NCI-H1417 treated with DMSO at 0.1 percent for 48 hours (cell line): ENCODE results near the gene CTNNBL1.

Source experiments
- DNase-seq: peaks from one replicate; lab custom pipeline; 2025; lab: John Stamatoyannopoulos, UW

CTNNBL1 gene

DNA sequence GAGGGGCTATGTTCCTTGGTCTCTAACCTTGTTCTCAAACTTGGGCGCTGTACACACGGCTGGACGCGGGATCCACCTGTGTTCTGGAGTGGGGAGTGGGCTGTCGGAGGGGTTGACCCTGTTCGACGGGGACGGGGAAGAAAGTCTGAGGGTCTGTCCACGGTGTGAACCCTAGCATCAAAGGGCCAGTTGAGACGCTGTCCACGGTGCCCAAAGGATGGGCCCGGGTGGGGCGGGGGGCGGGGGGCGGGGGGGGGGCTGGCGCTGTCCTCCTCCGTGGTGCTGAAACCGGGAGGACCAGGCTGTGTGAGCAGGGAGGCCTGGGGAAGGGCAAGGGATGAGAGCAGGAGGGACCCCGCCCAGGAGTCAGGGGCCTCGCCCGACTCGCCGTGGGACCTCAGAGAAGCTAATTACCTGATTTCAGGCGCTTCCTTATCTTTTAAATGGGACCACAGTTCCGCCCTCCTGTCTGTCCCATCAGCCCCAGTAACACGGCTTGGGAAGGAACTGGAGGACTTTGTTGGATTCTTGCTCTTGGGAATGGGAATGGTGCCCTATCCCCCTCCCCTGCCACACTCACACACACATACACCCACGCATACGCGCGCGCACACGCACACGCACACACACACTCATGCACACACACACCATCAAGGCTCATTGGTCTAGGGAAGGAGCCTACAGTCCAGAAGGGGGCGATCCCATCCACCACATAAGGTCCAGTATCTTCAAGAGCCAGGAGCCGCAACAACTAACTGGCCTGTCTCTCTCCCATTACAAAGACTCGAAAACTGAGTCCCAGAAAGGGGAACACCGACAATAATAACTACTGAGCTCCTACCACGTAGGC, 208.0 kb downstream of the CTNNBL1 start:
- DNase-seq = no peak

DNA sequence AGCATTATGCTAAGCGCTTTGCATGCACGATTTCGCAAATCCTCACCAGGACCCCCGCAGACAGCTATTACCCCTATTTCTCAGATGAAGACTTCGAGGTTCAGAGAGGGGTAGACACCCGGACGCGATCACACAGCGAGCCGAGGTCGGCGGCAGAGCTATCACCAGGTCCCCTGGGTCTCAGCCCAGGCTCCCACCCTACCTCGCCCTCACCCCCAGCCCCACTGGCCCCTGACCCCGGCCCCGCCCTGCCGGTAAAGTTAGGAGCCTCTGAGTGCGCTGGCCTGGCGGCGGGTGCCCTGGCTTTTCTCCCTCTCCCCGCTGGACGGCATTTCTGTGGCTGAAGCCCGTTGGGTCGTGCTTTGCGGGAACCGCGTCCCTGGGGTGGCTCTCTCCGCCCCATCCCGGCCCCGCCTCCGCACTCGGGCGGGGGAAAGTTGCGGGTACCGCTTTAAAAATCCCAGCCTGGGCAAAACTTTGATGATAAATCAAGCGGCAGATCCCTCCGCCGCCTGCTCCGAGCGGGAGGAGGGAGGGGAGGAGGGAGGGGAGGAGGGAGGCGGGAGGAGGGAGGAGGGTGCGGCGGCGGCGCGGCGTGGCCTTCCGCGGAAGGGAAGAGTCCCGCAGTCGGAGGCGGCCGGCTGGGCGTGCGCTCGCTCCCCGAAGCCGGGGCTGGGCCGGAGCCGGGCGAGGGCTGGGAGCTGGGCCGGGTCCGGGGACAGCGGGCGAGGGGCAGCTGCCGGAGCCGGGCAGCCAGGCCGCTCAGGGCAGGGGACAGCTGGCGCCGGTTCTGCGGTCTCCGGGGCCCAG, 208.9 kb downstream of the CTNNBL1 start, which contains the start of gene VSTM2L:
VSTM2L (plus strand) TSS at position 624 of the 810 bp plus-strand sequence. CDS start 224 bp downstream, outside the sequence.
- no peak for DNase-seq

DNA sequence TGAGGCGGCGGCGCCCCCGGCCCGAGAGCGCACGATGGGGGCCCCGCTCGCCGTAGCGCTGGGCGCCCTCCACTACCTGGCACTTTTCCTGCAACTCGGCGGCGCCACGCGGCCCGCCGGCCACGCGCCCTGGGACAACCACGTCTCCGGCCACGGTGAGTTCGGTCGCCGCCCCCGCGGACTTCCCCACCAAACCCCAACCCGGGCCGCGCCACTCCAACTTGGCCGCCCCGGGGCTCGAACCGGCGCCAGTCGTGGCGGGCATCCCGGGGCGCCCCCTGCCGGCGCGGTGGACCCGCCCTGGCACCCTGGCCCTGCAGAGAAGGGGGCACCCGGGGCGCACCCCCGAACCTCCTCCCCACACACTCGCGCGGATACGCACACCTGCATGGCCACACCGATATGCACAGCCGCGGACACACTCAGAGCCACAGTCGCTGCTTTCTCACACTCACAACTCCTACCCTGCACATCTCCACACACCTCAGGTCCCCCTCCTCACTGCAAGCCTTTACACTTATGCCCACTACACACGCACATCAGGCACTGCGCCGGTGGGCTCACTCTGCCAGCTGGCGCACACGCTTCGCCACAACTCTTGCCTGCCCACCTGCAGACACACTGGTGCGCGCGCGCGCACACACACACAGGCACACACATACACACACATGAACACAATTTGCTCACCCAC, 209.6 kb downstream of the CTNNBL1 start:
- DNase-seq = no peak

DNA sequence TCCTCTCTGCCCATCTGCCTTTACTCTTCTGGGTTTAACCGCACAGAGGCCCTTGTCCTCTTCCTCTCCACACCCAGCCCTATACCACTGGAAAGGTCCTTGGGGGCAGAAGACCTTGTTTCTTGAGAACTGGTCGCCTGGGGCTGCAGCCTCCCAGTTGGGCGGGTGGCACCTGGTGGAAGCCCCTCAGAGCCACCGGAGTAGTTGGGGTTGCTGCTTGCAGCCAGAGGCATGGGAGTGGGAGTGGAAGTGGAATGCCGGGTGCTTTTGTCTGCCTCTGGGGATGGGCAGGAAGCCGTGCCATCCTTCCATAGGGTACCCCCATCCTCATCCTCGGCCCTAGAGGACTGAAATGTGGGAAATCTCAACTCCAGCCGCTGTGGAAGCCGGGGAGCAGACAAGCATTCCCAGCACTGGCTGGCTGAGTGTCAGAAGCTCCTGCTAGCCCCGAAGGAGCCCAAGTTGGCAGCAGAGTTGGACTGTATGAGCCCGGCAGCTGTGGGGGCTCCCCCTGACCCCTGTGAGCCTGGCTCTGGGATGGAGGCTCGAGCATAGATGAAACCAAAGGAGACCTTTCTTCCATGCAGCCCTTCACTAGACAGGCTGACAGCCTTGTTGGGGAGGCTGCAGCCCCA, 210.3 kb downstream of the CTNNBL1 start:
- no peak for DNase-seq

DNA sequence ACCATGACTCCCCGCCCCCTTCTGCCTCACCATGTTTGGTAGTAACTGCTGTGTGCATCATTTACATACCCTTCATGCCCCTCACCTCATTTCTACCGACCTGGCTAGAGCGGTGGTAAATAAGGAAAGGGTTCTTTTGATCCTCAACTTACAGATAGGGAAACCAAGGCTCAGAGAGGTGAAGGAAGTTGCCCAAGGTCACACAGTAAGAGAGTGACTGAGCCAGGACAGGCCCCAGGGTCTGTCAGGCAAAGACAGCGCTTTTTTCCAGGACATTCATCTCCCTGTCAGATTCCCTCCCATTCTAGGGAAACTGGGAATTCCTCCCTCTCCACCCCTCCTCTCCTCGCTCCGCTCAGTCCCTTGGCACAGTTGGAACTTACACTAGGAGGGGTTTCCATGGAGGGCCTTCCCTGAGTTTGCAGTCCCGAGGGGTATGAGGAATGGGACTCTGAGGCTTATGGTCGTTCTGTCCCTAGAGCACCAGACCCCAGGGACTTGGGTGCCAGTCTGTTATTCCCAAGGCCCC, 211.1 kb downstream of the CTNNBL1 start:
- DNase-seq = no peak

DNA sequence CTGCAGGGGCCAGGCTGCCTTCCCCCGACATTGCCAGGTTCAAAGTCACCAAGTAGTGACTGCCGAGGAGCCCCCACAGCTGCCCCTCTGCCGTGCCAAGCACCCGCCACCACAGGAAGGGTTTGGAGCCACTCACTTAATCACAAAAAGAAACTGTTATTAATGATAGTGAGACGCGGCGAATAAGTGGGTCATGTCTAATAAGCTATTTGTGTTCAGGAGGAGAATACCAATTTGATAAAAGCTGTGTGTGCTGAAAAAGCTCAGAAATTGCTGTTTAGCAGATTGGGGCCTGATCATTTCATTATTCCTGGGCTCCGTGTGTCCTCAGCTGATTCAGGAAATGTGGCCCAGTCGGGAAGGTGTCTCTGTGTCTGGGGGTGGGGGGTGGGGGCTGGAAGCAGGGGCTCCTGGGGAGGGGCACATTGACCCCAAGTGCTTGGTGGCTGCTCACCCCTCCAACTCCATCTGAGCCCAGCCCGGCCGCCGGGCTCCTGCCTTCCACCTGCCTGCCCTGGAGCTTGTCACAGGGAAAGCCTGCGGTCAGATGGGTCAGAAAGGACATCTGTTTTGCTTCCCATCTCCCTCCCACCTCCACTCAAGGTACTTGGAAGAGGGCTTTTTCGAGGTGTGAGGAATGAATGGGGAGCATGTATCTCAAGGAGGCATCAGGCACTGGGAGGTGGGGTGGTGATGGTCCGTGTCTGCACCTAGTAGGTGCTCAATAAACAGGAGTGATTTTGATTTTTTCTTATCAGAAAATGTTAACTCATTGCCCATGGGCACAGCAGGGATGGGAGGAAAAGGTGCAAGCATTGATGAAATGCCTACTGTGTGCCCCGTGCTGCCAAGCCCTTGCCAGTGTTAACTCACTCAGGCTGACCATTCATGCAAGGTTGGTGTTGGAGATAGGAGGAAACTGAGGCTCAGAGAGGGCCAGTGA, 212.1 kb downstream of the CTNNBL1 start:
- no peak for DNase-seq

DNA sequence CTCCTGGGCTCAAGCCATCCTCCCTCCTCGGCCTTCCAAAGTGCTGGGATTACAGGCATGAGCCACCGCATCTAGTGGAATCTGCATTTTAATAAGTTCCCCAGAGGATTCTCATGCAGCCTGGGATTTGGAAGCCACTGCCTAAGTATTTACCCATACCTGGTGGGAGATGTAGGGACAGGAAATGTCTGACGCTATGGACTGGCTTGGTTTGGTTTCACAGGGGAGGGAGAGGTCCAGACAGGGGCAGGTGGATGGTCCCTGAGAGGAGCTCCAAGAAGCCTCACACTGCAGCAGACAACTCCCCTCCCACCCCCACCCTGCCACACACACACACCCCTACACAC, 213.5 kb downstream of the CTNNBL1 start:
- DNase-seq = no peak

DNA sequence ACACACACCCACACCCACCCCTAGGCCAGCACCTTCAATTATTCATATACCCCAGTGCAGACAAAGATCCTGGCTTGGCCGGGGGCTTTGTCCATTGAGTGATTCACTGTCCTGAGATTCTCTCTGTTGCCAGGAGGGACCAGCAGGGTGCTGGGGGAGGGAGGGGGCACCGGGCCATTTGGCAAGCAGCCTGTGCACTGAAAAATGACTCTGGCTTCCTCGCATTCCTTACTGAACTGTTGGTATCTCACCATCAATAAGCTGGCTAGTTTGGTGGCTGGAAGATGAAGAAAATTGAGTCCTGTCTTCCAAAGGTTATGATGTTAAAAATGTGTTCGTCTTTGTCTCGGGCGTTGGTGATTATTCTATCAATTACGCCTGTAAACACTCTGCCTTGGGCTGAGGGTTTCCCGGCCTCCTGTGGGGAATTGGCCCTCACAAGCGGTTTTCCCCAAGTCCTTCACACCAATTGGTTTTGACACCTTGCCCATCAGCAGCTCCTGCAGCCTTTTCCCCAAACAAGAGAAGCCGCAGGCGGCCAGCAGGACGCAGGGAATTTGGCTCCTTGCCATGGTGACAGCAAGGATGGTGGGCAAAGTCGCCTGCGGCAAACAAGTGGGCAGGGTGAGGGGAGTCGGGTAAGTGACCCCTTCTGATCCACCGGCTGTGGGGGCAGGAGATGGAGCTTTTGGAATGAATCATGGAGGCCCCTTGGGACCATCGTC, 214.0 kb downstream of the CTNNBL1 start:
- DNase-seq = peak; percentile 50

DNA sequence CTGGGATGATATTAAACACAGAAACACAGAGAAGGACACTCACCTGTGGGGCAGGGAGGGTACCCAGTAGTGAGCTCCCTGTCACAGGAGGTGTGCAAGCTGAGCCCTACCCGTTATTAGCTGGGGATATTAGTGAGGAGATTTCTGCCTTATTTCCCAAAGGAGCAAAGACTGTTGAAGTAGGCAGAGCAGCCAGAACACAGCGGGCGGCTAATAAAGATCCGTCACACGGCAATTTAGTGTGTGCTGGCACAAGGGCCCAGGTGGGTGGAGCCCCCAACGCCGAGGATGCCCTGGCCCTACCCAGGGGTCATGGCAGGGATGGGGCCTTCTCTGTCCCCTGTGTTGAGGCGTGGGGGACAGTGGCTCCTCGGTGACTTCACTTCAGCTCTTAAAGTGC, 217.4 kb downstream of the CTNNBL1 start:
- no peak for DNase-seq

DNA sequence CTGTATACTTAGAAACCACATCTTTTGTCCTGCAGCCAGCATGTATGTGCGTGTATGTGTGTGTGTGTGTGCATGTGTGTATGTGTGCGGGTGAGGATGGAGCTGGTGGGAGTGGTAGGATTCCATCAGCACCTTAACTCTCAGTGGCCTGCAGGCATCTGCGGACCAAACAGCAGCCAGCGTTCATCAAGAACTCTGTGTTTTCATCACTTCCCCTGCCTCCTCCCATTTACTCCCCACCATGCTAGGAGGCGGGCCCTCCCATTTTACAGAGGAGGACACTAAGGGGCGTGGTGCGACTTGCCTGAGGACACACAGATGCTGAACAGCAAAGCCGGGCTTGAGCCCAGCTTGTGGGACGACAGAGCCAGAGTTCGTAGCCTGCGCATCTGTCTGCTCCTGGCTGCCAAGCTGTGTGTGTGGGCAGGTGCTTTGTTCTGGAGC, 218.0 kb downstream of the CTNNBL1 start:
- peak; percentile 26 for DNase-seq

DNA sequence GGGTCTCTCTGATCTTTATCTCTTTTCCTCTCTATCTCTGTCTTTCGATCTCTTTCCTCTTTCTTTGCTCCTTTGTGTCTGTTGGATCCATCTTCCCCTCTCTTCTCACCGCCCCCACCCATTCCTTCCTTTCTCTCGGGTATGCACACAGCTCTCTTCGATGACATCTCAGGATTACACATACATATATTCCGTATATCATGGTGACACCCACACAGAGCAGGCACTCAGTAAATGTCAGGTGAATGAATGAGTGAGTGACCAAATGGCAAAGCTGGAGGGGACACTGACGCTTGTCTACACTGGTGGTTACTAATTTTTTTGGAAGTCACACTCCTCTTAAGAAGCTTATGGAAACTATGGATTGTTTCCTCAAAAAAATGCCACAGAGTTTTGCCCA, 219.0 kb downstream of the CTNNBL1 start:
- DNase-seq = no peak

DNA sequence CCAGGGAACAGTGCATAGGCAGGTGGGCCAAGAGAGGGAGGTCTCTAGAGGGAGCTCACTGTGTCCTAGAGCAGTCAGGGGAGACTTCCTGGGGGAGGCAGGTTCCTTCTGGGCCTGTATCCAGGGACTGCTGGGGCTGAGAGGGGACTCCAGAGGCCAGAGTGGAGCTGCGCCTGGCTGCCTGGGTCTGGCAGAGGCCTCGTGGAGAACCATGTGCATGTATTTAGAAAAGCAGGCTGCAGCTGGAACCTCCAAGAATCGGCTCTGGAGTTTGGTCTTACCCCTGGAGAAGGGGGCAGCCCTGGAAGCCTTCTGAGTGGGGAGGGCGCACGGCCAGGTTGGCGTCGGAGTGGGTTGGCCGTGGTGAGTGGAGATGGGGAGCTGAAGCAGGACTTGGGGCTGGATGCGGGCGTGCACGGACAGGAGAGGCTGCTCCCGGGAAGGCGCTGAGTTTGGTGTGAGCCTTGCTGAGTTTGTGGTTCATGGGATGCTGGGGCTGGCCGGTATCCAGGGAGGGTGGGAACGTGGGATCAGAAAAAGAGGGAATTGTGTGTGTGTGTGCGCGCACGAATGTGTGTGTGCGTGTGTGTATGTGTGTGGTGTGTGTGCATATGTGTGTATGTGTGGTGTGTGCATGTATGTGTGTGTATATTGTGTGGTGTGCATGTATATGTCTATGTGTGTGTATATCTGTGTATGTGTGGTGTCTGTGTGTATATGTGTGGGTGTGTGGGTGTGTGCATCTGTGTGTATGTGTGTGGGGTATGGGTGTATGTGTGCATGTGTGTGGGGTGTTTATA, 219.9 kb downstream of the CTNNBL1 start:
- DNase-seq = no peak

DNA sequence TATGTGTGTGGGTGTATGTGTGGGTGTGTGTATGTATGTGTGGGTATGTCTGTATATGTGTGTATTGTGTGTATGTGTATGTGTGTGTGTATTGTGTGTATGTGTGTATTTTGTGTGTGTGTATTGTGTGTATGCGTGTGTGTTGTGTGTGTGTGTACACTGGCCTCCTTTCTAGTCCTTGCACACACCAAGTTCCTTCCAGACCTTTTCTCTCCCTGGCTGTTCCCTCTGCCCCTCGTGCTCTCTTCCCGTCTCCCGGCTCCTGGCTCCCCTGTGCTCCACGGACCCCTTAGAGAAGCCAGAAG, 220.5 kb downstream of the CTNNBL1 start:
- DNase-seq = no peak

DNA sequence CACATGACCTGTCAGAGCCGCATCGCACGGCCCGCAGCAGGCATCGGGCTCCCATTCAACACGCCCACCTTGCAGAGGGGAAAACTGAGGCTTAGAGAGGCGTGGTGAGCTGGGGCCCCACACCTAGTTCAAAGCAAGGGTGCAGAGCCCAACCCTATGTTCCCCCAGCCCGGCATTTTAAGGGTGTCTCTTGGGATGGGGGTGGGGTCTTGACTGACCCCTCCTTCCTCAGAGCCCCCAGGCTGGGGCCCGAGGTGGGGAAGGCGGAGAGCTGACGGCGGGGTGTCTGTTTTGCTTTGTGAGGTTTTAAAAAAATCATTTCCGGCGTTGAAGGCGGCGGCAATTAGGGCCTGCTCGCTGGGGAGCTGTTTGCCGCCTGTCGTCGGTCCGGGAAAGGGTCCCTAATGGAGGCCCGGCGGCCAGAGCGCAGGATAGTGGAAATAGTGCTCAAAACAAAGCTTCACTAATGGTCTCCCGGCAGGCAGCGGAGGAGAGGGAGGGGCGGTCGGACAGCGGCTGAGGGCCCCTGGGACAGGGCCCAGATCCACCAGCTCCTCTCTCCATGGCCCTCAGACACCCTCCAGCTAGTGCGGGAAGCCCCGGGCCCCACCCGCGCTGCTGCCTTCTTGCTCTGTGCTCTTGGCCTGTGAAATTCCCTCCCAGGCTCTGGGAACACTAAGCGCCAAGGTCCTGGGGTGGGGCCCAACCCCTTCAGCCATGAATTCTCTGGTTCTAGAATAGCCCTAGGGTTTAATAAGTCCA, 221.0 kb downstream of the CTNNBL1 start:
- peak; percentile 56 for DNase-seq

DNA sequence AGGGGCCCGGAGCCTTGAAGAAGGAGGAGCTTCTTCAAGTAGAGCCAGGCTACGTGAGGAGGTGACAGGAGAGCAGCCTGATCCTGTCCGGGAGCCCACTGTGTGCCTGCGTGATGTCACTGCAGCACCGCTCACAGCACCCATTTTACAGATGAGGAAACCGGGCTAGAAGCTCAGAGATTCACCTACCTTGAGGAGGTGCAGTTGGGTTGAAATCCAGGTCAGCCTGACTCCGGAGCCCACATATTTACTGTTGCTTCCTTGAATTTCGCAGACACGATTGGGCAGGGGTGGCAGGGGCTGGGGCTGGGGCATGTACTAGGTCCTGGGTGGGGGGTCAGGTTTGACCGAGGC, 221.6 kb downstream of the CTNNBL1 start:
- DNase-seq = no peak

DNA sequence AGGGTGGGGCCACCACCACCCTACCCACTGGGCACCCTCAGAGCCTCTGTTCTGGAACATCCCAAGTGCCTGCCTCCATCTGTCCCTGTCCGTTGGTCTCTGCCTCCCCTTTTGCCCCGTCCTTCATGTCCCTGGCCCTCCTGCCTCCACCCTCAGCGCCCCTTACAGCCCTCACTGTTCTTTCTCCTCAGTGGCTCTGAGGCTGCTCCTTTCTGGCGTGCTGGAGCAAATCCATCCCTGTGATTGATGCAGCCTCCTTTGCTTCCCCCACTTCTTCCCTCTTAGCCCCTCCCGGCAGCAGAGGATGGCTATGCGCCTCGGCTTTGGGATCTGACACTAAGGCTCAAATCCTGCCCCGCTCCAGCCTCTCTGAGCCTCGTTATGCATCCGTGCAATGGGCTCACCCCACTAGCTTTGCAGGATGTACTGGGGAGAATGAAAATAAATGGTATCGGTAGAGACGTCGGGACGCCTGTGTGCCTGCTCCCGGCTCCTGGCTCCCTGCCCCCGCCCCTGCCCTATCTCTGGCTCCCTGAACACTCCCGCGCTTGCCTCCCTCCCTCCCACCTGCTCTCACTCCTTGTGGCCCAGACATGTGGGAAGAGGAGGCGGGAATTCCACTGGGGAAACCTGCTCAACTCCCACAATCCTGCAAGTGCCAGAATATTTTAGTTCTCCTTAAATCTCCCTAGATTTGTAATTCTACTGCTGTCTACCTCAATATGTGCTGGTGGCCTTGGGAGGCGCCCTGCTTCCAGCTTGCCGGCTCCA, 222.2 kb downstream of the CTNNBL1 start:
- DNase-seq = no peak

DNA sequence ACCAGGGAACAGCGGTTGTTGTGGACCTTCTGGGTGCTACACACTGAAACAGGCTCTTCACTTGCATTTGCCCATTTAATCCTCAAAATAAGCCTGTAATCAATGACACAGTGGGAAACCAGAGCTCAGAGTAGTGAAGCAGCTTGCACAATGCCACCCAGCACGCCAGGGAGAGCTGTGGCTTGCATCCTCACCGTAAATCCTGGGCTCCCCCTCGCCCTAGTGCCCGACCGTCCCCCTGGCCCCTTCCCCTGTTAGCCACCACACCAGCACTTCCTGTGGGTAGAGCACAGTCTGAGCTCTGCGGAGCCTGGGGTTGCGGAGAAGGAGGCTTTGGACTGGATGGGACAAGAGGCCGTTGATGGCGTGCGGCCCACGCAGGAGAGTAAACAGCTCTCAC, 223.6 kb downstream of the CTNNBL1 start:
- DNase-seq = no peak

DNA sequence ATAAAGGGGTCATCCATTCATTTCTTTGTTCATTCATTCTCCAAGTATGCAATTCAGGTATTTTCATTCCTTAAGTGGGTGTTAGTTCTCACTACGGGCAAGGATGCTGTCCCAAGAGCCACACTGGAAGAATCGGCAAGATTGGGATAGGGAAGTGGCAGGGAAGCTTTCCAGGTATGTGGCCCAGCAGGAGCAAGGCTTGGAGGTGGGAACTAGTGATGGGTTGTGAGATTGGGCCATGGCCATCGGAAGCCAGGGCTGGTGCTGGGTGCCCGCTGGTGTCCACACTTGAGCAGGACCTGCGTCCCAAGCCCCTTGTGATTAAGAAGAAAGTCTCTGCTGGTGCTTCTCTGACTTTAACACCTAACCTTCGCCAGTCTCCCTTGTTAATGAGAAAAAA, 224.2 kb downstream of the CTNNBL1 start:
- no peak for DNase-seq
